ENCODE measurements around the gene ALOX15.
"Not testable (repeated sequence)": the region's sequence is repeated elsewhere in the genome, so short reads cannot be mapped to it uniquely, and the experiment has no call there.

Gene ALOX15

DNA sequence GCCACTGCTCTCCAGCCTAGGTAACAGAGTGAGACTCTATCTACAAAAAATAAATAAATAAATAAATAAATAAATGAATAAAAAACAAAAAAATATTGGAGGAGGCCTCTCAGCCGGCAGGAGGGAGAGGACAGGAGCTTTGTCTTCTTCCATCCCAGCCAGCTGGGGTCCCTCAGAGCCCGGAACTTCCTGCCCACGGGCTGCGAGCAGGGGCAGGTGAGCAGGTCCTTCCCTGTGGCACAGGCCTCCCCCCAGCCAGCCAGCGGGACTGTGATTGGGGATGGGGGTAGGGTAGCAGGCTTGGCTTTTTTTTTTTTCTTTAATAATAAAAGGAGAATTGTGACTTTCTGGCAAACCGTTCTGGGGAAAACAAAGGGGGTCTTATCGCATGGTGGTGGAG lies 47.1 kb downstream of the ALOX15 start:
- no peak for DNase-seq (ENCODE audit: low spot score)

DNA sequence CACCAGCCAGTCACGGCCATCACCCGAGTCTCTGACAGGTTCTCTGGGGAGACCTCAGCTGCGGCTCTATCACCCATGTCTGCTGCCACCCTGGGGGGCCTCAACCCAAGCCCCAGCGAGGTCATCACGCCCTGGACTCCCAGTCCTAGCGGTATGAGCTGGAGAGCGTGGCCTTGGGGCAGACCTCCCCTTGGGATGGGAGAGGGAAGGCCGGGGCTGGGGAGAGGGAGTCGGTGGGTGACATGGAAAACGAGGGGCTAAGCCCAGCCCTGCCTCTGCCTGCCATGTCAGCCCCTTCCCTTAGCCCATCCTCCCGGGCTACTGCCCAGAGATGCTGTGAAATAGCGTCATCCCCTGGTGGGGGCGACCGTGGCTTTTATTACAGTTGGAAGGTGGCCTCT lies 48.5 kb downstream of the ALOX15 start:
- DNase-seq (ENCODE audit: low spot score) = no peak

DNA sequence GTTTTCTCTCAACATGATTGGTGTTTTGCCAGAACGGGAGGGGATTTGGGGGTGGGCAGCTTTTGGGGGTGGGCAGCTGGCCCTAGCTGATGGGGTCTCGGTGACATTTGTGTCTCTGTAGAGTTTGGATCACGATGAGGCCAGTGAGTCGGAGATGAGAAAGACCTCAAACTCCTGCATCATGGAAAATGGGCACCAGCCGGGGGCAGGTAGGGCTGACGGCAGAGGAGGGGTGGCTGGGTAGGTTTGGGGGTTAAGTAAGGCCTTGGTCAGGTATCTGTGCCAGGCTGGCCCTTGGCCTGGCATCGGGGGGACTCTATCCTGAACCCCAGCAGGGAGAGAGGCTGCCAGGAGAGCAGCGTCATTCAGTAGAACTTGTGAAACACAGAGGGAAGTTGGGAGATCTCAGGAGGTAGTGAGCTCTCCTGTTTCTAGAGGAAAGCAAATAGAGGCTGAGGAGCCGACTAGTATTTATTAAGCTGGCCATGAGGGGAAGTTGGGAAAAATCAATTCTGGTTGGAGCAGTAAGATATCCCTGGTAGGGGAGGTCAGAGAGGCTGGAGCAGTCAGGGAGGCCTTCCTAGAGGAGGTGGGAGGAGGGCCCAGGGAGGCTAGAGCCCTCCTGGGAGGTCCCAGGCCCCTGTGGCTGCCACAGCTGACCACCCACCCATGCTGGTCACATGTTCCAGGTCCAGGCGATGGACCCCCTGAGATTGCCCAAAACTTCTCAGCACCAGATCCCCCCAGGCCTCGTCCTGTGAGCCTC lies 49.1 kb downstream of the ALOX15 start:
- DNase-seq (ENCODE audit: low spot score) = no peak

DNA sequence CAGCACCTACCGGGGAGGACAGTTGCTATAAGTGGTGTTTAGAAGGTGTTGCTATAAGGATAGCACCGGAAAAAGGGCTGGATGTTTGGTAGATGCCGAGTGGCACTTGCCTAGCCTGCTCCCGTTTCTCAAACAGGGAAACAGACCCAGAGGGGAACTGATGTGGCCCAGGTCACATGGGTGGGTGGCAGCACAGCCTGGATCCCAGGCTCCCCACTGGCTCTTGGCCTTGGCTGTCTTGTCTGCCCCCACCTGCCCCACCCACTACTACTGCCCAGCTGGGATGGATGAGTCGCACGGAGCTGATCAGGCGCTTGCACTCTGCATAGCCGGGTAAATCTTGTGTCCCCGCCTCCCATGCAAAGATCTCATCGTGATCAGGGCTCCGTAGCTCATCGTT lies 49.9 kb downstream of the ALOX15 start:
- DNase-seq (ENCODE audit: low spot score) = peak; percentile 66

DNA sequence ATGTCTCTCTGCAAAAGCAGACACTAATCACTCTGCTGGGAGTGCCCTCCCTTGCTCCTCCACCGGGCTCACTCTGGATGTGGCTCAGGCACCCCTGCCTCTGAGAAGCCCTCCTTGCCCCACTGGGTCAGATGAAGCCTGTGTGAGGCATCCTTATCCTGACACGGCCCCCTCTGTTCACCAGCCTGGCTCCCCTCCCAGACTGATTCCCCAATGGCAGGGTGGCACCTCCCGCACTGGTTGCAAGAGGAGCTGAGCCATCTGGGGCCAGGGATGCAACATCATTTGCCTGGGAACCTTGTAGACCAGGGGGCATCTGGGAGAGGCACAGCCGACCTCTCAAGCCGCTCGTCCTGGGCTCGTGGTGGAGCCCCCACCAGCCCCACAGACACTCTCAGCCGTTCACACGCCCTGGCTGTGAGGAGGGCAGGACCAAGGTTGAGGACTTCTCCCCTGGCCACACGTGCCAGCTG lies 50.5 kb downstream of the ALOX15 start:
- DNase-seq (ENCODE audit: low spot score) = no peak

DNA sequence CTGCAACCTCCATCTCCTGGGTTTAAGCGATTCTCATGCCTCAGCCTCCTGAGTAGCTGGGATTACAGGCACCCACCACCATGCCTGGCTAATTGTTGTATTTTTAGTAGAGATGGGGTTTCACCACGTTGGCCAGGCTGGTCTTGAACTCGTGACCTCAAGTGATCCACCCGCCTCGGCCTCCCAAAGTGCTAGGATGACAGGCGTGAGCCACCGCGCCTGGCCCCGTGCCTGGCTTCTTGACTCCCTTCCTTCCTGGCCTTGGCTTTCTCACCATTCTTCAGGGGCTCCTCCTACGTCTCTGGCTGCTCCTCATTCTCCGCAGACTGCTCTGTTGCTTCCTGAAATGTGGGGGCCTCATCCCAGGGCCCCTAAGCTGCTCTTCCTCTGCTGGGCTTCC lies 51.4 kb downstream of the ALOX15 start:
- DNase-seq (ENCODE audit: low spot score) = not testable (repeated sequence)

DNA sequence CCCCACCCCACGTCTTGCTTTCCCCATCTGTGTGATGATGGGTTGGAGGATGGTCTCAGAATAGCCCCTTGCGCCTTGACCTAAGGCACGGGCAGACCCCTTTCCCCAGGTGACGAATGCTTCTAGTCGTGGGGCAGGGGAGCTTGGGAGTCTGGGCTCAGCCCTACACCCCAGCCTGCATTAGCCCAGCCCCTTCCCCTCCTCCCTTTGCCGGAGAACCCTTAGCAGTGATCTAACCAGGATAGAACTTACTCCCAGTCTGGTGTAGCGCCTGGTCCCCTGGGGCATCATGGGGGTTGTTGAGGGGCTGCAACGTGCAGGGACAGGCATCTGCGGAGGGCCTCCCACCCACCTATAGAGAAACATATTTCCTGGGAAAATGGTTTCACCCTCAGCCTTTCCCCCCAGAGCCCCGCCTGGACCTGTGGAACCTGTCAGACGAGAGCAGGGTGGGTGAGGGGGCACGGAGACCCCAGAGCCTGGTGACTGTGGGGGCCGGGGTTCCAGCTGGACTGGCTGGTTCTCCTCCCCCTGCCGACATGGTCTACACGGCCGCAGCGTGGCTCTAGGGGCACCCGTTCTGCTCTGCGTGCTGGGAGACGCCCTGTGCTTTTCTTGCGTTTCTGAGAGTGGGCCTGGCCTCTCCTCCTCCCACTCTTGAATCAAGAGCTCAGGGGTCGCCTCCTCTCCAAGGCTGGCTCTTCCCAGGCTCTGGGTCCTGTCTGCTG lies 52.4 kb downstream of the ALOX15 start:
- no peak for DNase-seq (ENCODE audit: low spot score)

DNA sequence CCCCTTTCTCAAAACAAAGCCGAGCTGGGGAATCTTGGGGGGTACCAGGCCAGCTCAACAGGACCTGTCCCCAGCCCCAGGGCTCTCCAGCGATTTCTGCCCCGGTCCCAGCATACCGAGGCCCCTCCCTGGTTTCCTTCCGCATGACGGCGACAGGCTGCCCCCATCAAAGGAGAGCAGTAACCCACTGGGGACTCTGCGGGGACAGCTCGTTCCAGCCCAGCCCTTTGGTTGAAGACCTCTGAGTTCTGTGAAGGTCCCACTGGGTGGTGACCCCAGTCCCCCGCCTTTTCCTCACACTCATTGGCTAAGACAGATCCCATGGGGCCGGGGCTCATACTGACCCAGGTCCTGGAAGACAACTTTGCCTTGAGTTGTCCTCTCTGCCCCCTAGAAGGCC lies 53.1 kb downstream of the ALOX15 start:
- no peak for DNase-seq (ENCODE audit: low spot score)

DNA sequence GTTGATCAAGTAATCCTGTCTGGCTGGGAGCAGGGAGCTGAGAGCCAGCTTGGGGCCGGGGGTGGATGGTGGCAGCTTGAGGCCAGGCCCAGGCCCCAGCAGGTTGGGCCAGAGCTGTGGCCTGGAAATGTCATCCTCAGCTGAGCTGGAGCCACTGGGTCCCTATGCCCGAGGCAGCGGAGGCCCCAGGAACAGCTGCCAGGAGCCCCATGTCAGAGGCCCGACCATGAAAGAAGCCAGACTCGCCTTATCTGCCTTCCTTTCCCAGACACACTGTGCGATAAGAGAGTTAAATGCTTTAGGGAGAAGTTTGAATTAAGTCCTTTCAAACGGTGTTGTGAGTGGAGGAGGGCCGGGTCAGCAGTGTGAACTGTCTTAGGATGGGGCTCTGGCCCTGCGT lies 53.7 kb downstream of the ALOX15 start:
- DNase-seq (ENCODE audit: low spot score) = no peak

DNA sequence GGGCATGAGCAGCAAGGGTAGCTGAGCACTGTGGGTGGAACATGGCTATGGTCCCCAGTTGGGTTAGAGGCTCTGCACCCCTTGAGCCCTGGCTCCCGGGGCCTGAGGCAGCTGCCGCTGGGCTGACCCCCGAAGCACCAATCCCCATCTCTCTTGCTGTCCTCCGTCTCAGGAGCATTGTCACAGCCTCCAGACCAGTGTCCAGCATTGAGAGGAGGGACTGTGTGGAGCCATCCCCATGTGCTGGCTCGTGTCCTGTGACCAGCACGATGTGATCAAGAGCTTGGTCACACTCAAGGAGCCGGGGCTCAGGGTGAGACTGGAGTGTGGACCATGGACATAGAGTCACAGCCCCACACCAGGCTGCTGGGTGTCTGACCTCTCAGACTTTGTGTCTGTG lies 54.3 kb downstream of the ALOX15 start:
- no peak for DNase-seq (ENCODE audit: low spot score)

DNA sequence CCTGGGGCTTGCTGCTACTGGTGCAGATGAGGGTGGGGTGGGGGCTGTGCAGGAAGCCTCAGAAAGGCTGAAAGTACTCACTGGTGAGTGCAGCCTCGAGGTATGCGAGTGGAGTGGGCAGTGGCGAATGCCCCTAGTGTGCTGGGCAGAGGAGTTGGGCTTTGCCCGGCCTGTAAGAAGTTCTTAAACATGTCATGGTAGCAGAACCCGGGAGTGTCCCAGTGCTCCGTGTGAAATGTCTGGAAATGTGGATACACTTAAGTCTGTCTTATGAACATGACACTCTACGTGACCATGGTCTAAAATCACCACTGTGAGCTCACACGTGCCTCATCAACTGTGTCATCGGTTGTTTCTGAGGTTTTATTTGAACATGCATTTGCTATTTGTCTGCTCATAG lies 55.4 kb downstream of the ALOX15 start:
- DNase-seq (ENCODE audit: low spot score) = no peak

DNA sequence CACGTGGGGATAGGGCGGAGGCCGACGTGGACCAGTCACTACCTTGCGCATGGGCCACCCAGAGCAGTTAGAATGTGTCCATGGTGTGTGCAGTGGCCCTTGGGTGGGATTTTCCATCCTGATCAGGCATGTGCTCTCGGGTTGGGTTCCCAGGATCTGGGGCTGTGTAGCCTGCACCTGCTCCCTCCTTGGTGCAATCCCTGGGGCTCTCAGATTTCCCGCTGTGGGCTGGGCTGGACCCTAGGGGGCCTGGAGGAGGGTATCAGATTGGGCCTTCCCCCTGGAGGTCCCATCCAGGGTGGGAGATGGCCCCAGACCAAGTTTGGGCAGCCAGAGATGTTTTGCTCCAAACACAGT lies 55.9 kb downstream of the ALOX15 start:
- DNase-seq (ENCODE audit: low spot score) = no peak

DNA sequence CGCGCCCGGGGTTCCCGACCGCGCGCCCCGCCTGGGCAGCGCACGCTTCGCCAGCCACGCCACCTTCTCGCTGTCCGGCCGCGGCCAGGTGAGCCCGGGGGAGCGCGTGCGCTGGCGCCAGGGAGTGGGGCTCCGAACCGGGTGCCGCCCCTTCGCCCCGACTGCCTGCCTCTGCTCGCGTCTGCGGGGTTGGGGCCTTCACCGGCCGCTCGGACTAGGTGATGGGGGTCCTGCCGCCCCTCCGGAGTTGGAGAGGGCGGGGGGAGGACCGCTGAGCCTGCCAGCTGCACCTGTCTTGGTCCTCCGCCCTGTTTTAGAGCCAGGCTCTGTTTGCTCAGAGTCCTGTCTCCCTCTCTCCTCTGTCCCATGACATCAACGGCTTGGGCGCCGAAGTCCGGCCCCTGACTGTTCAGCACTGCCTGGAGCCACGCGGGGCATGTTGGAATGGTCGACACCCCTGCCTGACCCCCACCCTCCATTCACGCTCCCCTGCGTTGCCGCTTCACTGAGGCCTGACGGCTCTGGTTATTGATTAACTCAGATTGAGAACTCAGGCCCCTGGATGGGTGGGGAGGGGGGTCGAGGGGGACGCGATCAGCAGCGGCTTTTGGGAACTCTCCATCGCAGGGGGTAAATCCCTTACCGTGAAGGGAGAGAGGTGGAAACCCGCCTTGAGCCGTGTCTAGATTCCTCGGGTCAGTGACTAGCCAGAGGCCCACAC lies 56.4 kb downstream of the ALOX15 start:
- no peak for DNase-seq (ENCODE audit: low spot score)

DNA sequence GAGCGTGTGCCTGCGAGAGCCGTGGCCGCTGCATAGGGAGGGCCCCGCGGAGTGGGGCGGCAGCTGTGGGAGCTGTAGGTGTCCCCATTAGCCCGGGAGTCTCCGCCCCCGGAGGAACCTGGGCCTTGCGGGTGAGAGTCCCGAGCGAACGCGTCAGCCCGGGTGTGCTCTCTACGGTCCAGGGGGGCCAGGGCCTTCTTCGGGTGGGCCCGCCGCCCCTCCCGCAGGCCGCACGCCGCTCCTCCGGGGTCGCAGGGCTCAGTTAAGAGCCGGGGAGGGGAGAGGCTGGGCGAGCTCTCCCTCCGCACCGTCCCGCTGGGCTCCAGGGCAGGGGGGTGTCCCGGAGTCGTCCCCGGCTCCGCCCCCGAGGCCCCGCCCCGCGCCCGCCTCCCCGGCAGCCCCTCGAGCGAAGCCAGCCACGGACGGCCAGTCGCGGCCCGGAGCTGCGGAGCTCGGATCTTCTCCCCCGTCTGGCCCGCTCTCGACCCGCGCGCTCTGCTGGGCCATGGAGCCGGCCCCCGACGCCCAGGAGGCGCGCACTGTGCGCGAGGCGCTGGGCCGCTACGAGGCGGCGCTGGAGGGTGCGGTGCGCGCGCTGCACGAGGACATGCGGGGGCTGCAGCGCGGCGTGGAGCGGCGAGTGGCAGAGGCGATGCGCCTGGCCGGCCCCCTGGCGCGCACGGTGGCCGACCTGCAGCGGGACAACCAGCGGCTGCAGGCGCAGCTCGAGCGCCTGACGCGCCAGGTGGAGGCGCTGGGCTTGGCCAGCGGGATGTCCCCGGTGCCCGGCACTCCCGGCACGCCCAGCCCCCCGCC lies 57.2 kb downstream of the ALOX15 start, which contains the start of gene SMTNL2:
TSS of gene SMTNL2 (plus strand) at position 429 of the 816 bp plus-strand sequence. CDS start at position 506, 77 bp downstream.
- DNase-seq (ENCODE audit: low spot score) = no peak

DNA sequence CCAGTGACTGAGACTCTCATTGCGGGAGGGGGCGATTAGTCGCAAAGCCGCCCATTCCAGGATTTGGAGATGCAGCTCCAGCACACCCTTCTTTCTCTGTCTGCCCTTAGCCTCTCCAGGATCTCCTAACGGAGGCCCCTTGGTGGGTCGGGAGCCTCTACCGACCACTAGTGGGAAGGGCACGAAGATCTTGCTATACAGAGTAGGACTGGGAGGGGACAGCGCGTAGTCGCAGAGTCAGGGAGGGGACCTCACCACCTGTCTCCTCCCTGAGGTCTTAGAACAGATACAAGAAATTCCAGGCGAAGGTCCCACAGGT lies 57.7 kb downstream of the ALOX15 start:
- DNase-seq (ENCODE audit: low spot score) = peak; percentile 50

DNA sequence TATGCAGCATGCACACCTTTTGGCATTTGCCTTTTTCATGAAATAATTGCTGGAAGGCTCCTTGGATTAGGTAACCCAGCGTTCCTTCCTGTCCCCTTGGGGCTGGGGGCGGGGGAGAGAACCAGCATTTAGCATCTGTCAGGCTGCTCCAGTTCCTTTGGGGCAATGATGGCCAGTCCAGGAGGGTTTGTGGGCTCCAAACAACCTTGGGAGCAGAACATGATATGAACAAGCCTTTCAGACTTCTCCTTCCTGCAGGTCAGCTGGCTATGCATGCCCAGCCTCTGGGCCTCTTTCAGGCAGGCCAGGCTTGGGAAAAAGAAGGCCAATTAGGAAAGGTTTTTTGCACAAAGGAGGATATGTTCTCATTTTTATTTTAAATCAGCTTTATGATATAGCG lies 58.3 kb downstream of the ALOX15 start:
- DNase-seq (ENCODE audit: low spot score) = no peak

DNA sequence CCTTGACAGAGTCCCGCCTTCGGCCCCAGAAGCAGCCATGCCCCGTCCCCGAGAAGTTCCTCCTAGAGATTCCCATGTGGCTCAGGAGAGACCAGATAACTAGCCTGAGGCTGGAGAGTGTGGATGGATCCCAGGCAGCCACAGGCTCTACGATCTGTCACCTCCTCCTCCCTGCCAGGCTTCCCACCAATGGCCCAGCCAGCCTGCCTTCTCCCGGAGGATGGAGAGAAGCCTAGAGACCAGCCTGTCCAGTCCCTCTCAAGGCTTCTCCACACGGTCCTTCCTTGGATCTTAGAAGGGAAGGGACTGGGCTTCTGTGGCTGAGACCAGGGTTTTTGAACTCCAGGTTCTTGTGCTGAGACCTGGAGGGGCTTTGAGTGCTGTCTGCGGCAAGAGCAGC lies 58.8 kb downstream of the ALOX15 start:
- no peak for DNase-seq (ENCODE audit: low spot score)

DNA sequence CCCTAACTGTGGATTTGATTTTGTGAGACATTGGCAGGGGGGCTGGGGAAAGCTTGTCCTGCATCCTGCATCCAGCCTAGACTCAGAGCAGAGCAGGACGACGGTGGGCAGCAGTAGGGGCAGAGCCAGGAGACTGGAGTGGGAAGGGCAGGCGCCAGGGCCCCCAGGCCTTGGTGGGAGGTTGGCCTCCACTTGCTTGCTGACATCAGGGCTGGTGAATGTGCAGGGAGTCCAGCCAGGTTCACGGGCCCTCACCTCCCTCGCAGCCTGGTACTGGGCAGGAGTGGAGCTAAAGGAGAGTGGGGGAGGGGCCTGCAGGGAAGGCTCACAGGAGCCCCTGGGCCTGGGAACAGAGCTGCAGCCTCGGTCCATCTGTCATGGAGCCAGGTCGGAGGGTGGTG lies 59.4 kb downstream of the ALOX15 start:
- DNase-seq (ENCODE audit: low spot score) = no peak

Measured in AG08396 (cell line).